K562 (cell line): ENCODE results near the gene CHPF2. TPM values are rescaled to one million over a fixed set of nuclear protein-coding genes. Genes with fewer than 3 reads are reported as not detected.
A peak's percentile ranks its signal among the peaks of the same experiment; 100 is the strongest.

ENCODE experiments used
- ATAC-seq: fragments of 200-7000 bp; cut with Tn5 transposase; 3 replicates; pipeline ENCODE4 v1.9.1; 2020; ENCODE audit warnings: moderate library complexity
- BruUV-seq: library from RNA; stranded (reverse); fragments of 400-500 nt; replicated peaks from 2 replicates; lab custom pipeline; 2021; lab: Mats Ljungman, UMichigan
- CTCF ChIA-PET: fragments of 300-600 bp; formaldehyde crosslinking; extraction: SDS; loops from one replicate; lab custom pipeline; 2021; ENCODE audit warnings: low intra/inter-chr PET ratio; lab: Yijun Ruan, JAX
- POLR2A ChIA-PET: fragments of 300-600, 350-650 bp; sonication (Branson Sonifier 250); formaldehyde crosslinking; extraction: SDS; loops from one replicate; lab custom pipeline; 2021; ENCODE audit warnings: antibody characterized with exemption, inconsistent platforms; lab: Yijun Ruan, JAX
- DNase-seq, 4 experiments: peaks; one replicate each; pipeline versions ENCODE4 v3.0.0 to v3.0.0-alpha.2; 2011 to 2018; ENCODE audit warnings: low spot score in 3 of 4, mixed read lengths in 3 of 4; ENCODE audit errors: extremely low read depth in 1 of 4
- FAIRE-seq: peaks from 2 replicates; lab custom pipeline; 2011; peaks lifted over from hg19 to GRCh38; lab: Jason Lieb, UNC
- H2AFZ ChIP-seq: 2 replicates; pipeline ENCODE4 v1.6.0; 2011; ENCODE audit warnings: low read depth, low read length, control low read depth, inconsistent platforms
- H3K27ac ChIP-seq: fragments of 200-600 bp; 3 replicates; pipeline ENCODE4 v1.8.0; 2011; ENCODE audit warnings: low read depth, mild to moderate bottlenecking, control low read depth, inconsistent platforms, low read length, moderate library complexity, mixed read lengths; ENCODE audit errors: extremely low read depth
- H3K27me3 ChIP-seq, 2 experiments: fragments of 300-600 bp in 1 of 2; 2 replicates in 1 of 2; 3 replicates in 1 of 2; pipeline versions ENCODE4 v1.6.0 to v1.8.0; 2011; ENCODE audit warnings: inconsistent platforms in 2 of 2, low read length in 2 of 2, mild to moderate bottlenecking in 1 of 2, mixed read lengths in 1 of 2, moderate library complexity in 1 of 2; ENCODE audit not compliant: control insufficient read depth in 2 of 2, insufficient read depth in 2 of 2
- H3K36me3 ChIP-seq: fragments of 300-600 bp; 3 replicates; pipeline ENCODE4 v1.8.0; 2011; ENCODE audit warnings: mild to moderate bottlenecking, low read length, inconsistent platforms; ENCODE audit not compliant: control insufficient read depth, insufficient read depth
- H3K4me1 ChIP-seq, 2 experiments: fragments of 200-600 bp in 1 of 2; replicated peaks in 1 of 2; 2 replicates in 1 of 2; 3 replicates in 1 of 2; pipeline versions ENCODE4 v1.5.1 to v1.8.0; 2011; ENCODE audit warnings: inconsistent platforms in 2 of 2, low read length in 2 of 2, mild to moderate bottlenecking in 1 of 2, mixed read lengths in 1 of 2, moderate library complexity in 1 of 2; ENCODE audit not compliant: control insufficient read depth in 2 of 2, insufficient read depth in 2 of 2
- H3K4me2 ChIP-seq: 2 replicates; pipeline ENCODE4 v1.6.1; 2011; ENCODE audit warnings: low read length, control low read depth, inconsistent platforms, mixed read lengths; ENCODE audit not compliant: insufficient read depth
- H3K4me3 ChIP-seq: fragments of 200-600 bp; sonication (generic), shearing (Covaris generic); 2 replicates; pipeline ENCODE4 v1.5.1; 2016; ENCODE audit warnings: control low read depth, inconsistent platforms
- H3K79me2 ChIP-seq: fragments of 200-600 bp; 3 replicates; pipeline ENCODE4 v1.8.0; 2011; ENCODE audit warnings: low read length, inconsistent platforms; ENCODE audit not compliant: control insufficient read depth, insufficient read depth
- H3K9ac ChIP-seq, 2 experiments: 2 replicates each; pipeline versions ENCODE4 v1.6.0 to v1.6.1; 2011; ENCODE audit warnings: low read depth in 2 of 2, low read length in 2 of 2, control low read depth in 1 of 2, inconsistent platforms in 1 of 2, mild to moderate bottlenecking in 1 of 2, mixed read lengths in 1 of 2; ENCODE audit not compliant: insufficient read depth in 1 of 2
- H3K9me1 ChIP-seq: one replicate; pipeline ENCODE4 v1.6.0; 2011; ENCODE audit warnings: inconsistent platforms, mild to moderate bottlenecking, low read length, moderate library complexity; ENCODE audit not compliant: control insufficient read depth, insufficient read depth
- H3K9me3 ChIP-seq: replicated peaks from 2 replicates; pipeline ENCODE4 v1.5.1; 2011; ENCODE audit warnings: low read depth, low read length, inconsistent platforms; ENCODE audit not compliant: control insufficient read depth, insufficient read depth
- H4K20me1 ChIP-seq: replicated peaks from 2 replicates; pipeline ENCODE4 v1.6.1; 2011; ENCODE audit warnings: low read length, inconsistent platforms, mixed read lengths; ENCODE audit not compliant: control insufficient read depth, insufficient read depth
- GABPB1 ChIP-seq: sonication (generic); formaldehyde crosslinking; IDR thresholded peaks from 2 replicates; pipeline ENCODE4 v1.8.0; 2022; ENCODE audit warnings: mild to moderate bottlenecking, missing genetic modification reagents
- KDM2B ChIP-seq: fragments of 250-450 bp; sonication (Bioruptor Pico); IDR thresholded peaks from 2 replicates; pipeline ENCODE4 v1.8.0; 2021; ENCODE audit warnings: mild to moderate bottlenecking, moderate library complexity
- TCF7 ChIP-seq: sonication (generic); IDR thresholded peaks from 2 replicates; pipeline ENCODE4 v1.6.1; 2016; ENCODE audit warnings: antibody characterized with exemption, borderline replicate concordance
- TFE3 ChIP-seq: fragments of 450-650 bp; formaldehyde crosslinking; IDR thresholded peaks from 2 replicates; pipeline ENCODE4 v1.4.0; 2020; ENCODE audit warnings: mild to moderate bottlenecking, mixed read lengths
- ZHX1 ChIP-seq: fragments of 150-350 bp; conservative IDR thresholded peaks from 2 replicates; pipeline ENCODE4 v1.6.1; 2014; ENCODE audit warnings: low read length
- ZNF277 ChIP-seq: fragments of 250-450 bp; sonication (Bioruptor Pico); IDR thresholded peaks from 2 replicates; pipeline ENCODE4 v1.8.0; 2022; ENCODE audit warnings: inconsistent platforms, mild to moderate bottlenecking, moderate library complexity, borderline replicate concordance
- ZNF436 ChIP-seq: fragments of 250-450, 450-650 bp; sonication (Bioruptor Pico); formaldehyde crosslinking; IDR thresholded peaks from 2 replicates; pipeline ENCODE4 v1.7.0; 2020; ENCODE audit warnings: mild to moderate bottlenecking
- ZNF639 ChIP-seq, 2 experiments: fragments of 200-800 bp in 1 of 2; sonication (Bioruptor generic) in 1 of 2; sonication (generic) in 1 of 2; formaldehyde crosslinking in 1 of 2; IDR thresholded peaks in 1 of 2; conservative IDR thresholded peaks in 1 of 2; 2 replicates each; pipeline versions ENCODE4 v1.5.0 to v1.6.1; 2016 to 2020; ENCODE audit warnings: missing compliant biosample characterization in 1 of 2, missing genetic modification characterization in 1 of 2, missing genetic modification reagents in 1 of 2
- WGBS: fragments of 100-300 bp; shearing (Covaris generic); methylation state at CpG from one replicate; pipeline ENCODE4 v1.1.6; 2016; ENCODE audit warnings: low coverage, mixed read lengths; ENCODE audit not compliant: insufficient coverage; ENCODE audit errors: missing lambda C conversion rate; 5-methylcytosine and 5-hydroxymethylcytosine counted together
- in situ Hi-C: fragments of 300-500 bp; cut with MboI; formaldehyde crosslinking; loops from 4 replicates; pipeline ENCODE4 v1.15.0; 2018; ENCODE audit warnings: inconsistent platforms, mixed read lengths
- intact Hi-C: fragments of 100-400 bp; cut with micrococcal nuclease; formaldehyde crosslinking; loops from 2 replicates; pipeline ENCODE4 v1.14.2; 2022
- polyA plus RNA-seq, 8 experiments: library from polyadenylated mRNA; depleted of rRNA in 4 of 8; stranded (reverse) in 5 of 8; unstranded in 3 of 8; fragments of >200 nt; fragmentation: Nextera tagmentation in 2 of 8; fragmentation: Illumina TruSeq in 1 of 8; extraction: Ambion mirVana in 2 of 8; extraction: Trizol in 1 of 8; gene quantifications; 2 replicates each; pipeline versions ENCODE4 v1.2.1 to v1.2.3, GENCODE V29; 2011 to 2014; ENCODE audit warnings: inconsistent platforms in 1 of 8, missing spikeins in 1 of 8
- total RNA-seq, 7 experiments: library from RNA; depleted of rRNA in 6 of 7; stranded (reverse); fragments of >200 nt in 6 of 7; fragmentation: Illumina TruSeq in 2 of 7; extraction: Trizol in 2 of 7; gene quantifications; 2 replicates each; pipeline versions ENCODE4 v1.2.1 to v1.2.3, GENCODE V29; 2011 to 2021; ENCODE audit warnings: low replicate concordance in 1 of 7

Gene CHPF2
- total and polyA plus RNA-seq, 9 of the 15 experiments (the other 6 are each of a cell fraction or from before 2014, with no cell fraction given): 0.08 to 32.8 (median 10.5) TPM

- peaks cover 0 to 8% of the 10 kb centered on the region in 2 experiments; a peak in 1 of 5 replicates for H3K4me1 ChIP-seq
- no peak overlapping the region for H3K27ac ChIP-seq
- ATAC-seq (peak; percentile 10; the same call in 2 of the 3 replicates), FAIRE-seq (no peak), DNase-seq (no peak)
- H3K9me1 ChIP-seq: no peaks in the 10 kb centered on the region
- no peaks in the 10 kb centered on the region for H3K9me3 ChIP-seq
- WGBS: under 1% methylated on average over 19 of the region's 19 CpGs
- intact Hi-C loops: no loop called here
- BruUV-seq: no TSS peak
- no peak overlapping the region for H3K9ac ChIP-seq
- H3K27me3 ChIP-seq: peaks cover 82 to 96% of the 10 kb centered on the region in 2 experiments
- no peaks in the 10 kb centered on the region for H3K79me2 ChIP-seq
- peaks cover 29% of the 10 kb centered on the region for H4K20me1 ChIP-seq
- H3K36me3 ChIP-seq: no peaks in the 10 kb centered on the region
- no peak overlapping the region for H3K4me3 ChIP-seq
- in situ Hi-C loops: no loop called here
- ChIA-PET CTCF (interaction anchor here (0.6 to 0.7 kb wide), 2 partner anchors 10 to 107 kb away, joined by 3 to 5 read pairs; no protein-coding TSS in a partner anchor), POLR2A (interaction anchor here (0.5 to 1.8 kb wide), 3 partner anchors 8 to 97 kb away, joined by 3 to 4 read pairs (median 4); partner anchors contain the start of gene ASB10)
- H3K4me2 ChIP-seq: no peak overlapping the region
- H2AFZ ChIP-seq: no peak overlapping the region
- TF ChIP-seq TCF7 (no peak), ZNF639 (CRISPR knock-in tag; conservative IDR thresholded peaks at IDR 0.05 in 1 of 2, IDR thresholded peaks at IDR 0.05 in 1 of 2) (no peak), TFE3 (CRISPR knock-in tag) (peak; percentile 52), ZHX1 (no peak), ZNF436 (CRISPR knock-in tag) (no peak), GABPB1 (CRISPR knock-in tag) (no peak), KDM2B (CRISPR knock-in tag) (no peak), ZNF277 (CRISPR knock-in tag) (no peak)
Observed at GRCh38 chr7:151195616-151196450, 36.5 kb upstream of the CHPF2 start.
